GM18526 (cell line): Measurements from ENCODE around the gene PKNOX2.

Experiments
- POLR2A ChIP-seq: IDR thresholded peaks from 3 replicates; pipeline ENCODE4 v1.6.1; 2011; ENCODE audit not compliant: insufficient read length; ENCODE audit errors: extremely low read depth

PKNOX2 gene

DNA sequence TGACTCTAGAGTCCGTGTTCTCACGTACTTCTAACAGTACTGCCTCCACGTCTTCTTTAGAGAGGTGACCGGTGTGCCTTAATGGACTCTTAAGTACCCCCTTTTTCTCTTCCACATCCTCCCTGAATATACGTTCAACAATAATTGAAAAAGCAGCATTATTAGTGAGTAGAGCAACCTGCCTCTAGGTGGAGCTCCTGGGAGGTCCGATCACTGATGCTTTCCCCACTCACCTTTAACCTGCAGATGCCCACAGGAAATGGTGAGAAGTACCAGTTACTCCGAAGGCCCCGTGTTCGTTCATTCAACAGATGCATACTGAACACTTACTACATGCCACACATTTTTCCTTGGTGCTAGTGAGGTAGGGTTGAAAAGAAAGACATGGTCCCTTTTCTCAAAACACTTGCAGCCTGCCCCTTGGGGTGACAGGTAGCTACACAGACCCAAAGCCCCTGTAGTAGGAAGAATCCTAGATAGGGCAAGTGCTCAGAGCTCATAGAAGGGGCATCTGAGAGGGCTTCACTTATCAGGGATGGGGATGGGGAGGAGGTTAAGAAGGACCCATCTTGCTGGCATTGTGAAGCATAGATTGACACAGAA, 258.8 kb downstream of the PKNOX2 start:
- no peak for TF ChIP-seq POLR2A

DNA sequence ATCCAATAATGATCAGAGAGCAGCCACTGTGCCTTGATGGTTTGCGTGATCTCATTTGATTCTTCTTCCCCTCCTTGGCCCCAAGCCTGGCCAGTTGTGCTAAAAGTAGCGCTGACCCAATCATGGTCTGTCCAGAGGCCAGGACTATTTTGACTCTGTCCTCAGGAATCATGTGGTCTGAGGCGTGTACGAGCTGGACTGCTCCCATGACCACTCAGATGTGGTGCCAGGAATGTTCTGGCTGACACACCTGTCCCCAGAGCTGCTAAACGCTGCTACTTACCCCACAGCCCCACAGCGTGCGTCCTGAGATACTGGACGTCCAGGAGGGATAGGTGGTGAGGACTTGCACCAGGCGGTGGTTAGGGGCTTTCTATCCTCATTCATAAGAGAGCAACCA, 261.1 kb downstream of the PKNOX2 start:
- no peak for TF ChIP-seq POLR2A

DNA sequence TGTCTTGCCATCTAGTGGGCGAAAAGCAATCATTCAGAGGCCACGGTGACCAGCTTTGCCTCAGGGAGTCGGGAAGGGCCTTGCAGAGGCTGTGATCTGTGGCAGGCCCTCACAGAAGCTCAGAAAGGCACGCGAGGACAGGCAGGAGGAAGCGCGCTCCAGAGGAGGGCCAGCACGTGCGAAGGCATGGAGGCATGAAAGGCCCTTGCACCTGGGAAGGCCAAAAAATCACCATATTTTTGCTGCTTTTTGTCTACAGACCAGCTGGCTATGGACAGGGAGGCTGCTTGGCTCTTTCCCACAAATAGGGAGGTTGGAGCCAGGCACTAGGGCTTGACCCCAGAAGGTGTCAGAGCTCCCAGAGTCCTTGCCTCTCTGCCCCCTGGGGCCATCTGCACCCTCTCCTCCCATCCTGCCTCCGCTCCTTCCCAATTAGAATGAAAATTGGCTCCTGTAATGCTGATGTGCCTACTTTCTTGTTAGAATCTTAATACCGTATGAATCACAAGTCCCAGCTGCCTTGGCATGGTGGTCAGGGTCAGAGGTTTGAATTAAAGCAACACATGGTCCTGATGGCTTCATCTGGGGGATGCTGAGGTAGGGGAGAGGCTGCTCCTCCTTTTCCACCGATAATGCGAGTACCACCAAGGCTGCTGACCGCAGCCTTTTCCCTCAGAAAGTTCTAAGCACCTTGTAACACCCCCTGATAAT, 262.4 kb downstream of the PKNOX2 start:
- no peak for TF ChIP-seq POLR2A

DNA sequence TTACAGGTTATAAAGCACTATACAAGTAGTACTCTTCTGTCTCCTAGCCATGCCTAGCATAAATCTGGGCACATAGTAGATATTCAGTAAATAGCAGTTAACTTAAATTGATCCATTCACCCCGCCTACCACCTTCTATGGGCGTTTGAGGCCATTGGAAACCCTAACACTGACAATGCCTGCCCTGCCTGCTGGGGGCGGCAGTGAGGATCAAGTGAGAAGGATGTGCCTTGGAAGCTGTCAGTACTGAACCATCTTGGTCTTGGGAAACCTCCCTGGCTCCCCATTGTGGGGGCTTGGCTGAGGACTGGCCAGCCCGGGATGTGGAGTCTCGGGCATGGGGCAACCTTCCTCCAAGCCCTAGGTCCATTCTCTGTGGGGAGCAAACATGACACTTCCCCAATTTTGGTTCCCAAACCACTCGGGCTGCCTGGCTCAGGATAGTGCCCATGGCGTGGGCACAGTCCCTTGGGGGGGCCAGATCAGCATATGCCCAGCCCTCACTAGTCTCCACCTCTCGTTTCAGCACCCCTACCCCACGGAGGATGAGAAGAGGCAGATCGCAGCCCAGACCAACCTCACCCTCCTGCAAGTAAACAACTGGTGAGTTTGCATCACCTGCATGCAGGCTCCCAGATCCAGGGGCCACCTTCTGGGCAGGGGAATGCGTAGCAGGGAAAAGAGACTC, 264.1 kb downstream of the PKNOX2 start:
- no peak for TF ChIP-seq POLR2A

DNA sequence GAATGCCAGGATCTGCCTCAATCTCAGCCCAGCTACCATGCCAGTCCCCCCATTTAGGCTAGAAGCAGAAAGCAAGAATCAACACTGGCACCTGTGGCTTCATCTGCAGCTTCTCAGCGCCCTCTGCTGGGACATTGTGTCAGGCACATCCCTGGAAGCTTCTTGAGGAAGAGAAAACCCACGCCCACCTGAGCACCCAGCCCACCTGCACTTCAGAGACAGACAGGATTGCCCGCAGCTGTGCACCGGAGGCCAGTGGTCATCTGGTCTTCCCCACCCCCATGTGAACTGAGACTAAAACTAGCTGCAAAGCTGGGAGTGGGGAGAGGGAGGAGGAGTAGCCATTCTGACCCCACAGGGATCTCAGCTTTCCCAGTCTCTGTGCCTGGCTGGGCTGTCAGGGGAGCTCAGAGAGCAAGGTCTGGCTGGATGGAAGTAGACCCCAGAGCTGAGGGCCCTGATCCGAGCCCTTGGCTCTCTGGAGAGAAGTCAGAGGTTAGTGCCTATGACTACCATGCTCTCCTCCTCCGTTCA, 264.7 kb downstream of the PKNOX2 start:
- TF ChIP-seq POLR2A: no peak

DNA sequence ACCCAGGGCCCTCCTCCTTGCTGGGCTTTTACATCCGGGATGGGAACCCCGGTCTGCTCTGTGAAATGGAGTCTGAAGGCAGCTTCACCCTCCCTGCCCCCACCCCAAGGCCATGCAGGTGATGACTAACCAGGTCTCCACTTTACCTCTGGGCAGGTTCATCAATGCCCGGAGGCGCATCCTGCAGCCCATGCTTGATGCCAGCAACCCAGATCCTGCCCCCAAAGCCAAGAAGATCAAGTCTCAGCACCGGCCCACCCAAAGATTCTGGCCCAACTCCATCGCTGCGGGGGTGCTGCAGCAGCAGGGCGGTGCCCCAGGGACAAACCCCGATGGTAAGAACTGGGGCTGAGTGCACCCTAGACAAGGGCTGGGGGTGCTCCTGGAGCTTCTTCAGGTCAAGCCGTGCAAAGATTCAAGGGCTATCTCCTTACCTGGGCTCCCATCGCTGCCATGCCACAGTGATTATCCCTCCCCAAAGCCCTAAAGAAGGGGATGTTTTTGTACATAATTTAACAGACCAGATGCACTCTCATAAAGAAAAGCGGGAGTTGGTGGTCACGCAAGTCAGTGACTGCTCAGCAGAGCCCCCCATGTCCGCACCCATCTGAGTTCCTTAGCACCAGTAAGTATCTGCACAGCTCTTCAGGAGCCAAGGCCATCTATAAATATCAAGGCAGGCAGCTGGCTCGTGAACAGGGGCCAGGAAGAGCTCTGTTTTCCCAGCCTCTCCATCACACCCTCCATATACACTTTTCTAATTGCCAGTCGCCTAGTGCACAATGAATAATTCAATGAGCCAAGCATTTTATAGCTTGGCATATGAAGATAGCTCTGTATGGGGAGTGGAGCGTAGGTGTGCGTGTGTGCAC, 265.5 kb downstream of the PKNOX2 start:
- no peak for TF ChIP-seq POLR2A

DNA sequence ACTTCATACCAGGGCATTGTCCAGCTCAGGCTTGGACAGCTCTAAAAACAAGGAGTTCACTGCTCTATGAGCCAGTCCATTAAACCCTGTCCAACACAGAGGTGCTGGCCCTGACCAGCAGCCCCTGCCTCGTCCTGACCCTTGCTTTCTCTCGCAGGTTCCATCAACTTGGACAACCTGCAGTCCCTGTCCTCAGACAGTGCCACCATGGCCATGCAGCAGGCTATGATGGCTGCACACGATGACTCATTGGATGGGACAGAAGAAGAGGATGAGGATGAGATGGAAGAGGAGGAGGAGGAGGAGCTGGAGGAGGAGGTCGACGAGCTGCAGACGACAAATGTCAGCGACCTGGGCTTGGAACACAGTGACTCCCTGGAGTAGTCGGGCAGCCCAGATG, 266.5 kb downstream of the PKNOX2 start:
- no peak for TF ChIP-seq POLR2A

DNA sequence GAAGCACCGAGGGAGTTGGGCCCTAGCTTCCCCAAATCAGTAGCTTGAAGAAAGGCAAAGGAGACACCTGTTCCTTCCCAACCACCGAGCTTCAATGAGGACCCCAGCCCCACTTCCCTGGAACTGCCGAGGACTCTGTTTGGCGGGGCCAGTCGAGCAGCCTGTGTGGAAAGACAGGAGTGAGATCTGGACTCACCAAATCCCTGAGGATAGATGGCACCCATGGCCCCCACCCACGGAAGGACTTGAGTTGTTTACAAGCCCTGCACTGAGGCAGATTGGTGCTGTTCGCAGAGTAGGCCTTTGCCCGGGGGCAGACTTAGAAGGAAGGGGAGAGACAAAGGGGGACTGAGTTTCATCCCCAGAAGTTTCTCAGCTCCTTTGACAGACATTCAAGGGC, 266.9 kb downstream of the PKNOX2 start:
- TF ChIP-seq POLR2A: no peak

DNA sequence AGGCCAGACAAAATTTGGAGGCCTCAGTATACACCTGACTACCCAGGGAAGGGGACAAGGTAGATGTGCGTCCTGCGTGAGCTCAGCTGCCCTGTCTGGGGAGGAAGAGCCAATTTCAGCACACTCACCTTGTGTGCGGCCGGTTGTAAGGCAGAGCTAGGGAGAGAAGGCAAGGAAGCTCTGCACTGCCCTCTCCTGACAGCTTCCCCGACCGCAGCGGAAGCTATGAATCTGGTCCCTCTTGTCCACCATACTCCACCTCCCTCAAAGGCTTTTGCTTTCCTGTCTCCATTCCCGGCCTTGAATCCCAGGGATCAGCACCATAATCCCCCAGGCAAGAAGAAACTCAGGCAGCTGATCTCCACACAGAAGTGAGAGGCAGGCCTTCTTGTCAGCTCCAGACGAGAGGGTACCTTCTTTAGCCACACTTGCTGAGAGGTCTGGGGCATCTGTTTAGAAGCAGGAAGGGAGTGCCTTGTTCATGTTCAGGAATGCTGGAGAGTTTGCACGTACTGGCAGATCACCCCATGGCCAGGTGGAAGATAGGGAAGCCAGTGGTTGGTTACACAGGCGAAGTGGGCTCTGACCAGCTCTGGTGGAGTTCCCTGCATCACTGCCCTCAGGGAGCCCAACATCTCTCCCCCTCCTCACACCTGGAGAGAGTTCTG, 269.0 kb downstream of the PKNOX2 start:
- no peak for TF ChIP-seq POLR2A

DNA sequence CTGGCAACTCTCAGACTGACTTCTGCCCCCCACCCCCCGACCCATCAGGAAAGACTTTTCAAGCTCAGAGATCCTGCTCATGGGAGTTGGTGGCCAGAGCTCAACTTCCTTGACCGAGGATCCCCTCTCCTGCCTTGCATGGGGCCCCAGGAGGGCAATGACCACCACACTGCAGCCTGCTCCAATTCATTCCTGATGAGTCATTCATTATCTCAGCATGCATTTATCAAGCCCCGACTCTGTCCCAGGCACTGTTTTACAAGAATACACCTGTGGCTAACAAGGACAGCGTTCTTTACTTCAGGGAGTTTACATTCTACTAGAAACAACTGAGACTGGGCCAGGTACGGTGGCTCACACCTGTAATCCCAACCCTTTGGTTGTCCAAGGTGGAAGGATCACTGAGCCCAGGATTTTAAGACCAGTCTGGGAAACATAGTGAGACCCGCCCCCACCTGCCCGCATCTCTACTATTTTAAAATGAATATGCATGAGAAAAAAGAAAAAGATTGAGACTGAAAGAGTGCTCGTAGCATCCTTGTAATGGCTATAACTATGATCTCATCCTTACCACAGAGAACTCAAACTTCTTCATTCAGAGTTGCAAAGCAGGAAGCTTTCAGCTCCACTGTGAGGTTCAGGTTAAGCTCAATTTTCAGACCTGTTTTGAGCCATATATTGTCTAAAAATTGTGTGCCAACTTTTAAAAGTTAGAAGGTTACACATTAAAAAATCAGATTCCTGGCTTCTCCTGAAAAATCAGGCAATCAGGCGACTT, 271.1 kb downstream of the PKNOX2 start:
- no peak for TF ChIP-seq POLR2A

DNA sequence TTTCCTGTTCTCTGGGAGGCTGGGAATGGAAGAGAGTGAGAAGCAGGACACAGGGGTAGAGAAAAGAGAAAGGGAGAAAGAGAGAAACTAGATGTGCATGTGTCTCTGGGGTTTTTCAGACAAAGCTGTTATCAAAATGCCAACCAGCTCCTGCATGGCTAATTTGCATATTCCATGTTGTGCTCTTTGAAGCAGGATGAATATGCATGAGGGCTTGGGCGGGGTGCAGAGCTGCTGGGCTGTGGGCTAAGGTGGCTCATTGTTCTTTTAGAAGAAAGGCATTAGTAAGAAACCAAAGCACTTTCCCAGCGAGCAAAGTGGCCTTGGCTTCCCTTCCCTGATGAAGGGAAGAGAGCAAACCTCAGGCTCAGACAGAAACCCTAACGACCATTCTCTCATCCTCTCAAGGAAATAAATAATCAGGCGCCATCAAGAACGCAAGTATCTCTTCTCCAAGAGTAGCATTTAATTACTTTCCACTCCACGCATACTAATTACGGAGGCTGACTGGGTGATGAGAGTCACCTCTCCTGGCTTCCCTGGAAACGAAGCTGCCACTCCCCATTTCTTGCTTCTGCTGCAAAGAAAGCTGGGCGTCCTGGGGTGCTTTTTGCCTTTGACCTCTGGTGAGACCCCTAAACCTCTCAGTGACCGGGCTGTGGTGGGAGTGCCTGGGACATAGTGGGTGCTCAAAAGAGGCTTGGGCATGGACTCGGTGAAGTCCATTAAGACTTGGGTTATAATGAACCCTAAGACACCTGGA, 277.3 kb downstream of the PKNOX2 start:
- no peak for TF ChIP-seq POLR2A

DNA sequence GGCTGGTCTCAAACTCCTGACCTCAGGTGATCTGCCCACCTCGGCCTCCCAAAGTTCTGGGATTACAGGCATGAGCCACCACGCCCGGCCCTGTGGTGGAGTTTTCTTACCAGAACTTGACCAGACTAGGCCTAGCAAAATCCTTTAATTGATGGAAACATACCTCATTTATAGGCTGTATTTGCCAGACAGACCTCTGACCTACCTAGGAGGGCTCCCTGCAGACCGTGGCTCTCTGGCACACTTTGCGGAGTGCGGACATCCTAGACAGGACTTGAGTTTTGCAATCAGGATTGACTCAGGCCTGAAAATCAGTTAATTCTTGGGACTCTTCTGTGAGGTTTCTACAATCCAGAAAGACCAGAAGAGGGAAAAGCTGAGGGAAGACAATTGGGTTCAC, 278.4 kb downstream of the PKNOX2 start:
- no peak for TF ChIP-seq POLR2A

DNA sequence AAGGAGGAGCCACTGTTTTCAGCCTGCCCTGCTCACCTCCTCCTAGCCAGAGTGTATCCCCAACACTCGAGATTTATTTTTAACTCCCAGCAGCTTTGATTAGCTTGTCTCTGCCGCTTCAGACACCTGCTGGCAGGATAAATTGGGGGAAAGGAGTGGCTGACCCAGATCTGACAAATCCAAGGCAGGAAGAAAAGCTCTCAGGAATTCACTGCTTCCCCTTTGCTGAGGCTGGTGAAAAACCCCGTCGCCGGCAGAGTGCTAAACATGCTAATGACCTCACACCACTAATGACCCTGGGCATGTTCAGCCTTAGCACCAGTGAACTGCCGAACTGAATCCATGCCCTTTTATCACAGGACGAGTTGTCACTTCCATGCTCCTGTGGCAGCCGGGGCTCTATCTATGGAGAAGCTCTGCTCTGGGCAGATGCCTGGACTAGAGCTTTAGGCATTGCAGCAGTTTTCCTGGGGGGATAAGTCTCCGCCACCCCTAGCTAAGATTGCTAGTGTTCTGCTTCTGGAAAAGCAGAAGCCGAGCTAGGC, 279.3 kb downstream of the PKNOX2 start:
- no peak for TF ChIP-seq POLR2A

DNA sequence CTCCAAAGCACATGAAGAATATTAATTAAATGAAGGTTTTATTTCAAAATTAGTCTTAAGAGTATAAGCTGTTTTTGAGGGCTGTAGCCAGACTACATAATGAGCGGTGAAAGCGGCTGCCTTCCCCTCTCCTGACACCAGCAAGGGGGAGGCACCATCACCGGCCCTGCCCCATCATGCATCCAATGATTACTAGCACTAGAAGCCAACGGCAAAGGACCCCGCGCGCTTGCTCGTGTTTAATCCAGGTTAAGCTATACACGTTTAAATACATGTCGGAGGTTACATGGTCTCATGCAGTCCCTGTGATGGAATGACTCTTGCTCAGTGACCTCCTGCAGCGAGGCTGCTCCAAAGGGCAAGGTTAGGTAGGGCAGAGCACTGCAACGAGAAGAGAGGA, 281.2 kb downstream of the PKNOX2 start:
- no peak for TF ChIP-seq POLR2A
